Kasumi-1 (cell line): Measurements from ENCODE around the gene ABCF1.
A peak's percentile ranks its signal among the peaks of the same experiment; 100 is the strongest.
"Not testable (repeated sequence)": the region's sequence is repeated elsewhere in the genome, so short reads cannot be mapped to it uniquely, and the experiment has no call there.

Experiments used
- DNase-seq, 2 experiments: peaks; one replicate each; lab custom pipeline; 2025; lab: John Stamatoyannopoulos, UW

Gene ABCF1

DNA sequence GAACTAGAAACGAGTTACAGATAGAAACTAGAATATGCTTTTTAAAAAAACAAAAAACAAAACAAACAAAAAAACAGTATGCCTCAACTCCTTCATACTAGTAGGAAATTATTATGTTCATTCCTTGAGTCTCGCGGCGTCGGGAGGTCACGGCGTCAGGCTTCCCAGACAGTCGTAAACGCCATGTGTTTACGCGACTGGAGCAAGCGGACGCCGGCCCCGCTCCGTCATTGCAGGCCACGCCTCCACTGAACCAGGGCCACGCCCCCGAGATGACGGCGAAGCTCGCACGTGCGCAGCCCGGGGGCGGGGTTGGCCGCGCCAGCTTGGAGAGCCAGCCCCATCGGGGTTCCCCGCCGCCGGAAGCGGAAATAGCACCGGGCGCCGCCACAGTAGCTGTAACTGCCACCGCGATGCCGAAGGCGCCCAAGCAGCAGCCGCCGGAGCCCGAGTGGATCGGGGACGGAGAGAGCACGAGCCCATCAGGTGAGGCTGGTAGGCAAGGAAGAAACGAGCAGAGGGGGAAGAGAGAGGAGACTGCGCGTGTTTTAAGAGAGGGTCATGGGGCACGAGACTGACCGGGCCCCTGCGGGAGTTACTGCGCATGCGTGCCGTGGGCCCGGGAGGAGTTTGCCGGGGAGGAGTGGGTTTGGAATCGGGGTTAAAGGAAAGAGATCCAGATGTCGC, at the start of gene ABCF1:
Gene ABCF1 (plus strand): TSS at position 368 of the 687 bp plus-strand sequence. CDS start 46 bp downstream, at position 414.
- DNase-seq, result peak; percentile 90 to 91

DNA sequence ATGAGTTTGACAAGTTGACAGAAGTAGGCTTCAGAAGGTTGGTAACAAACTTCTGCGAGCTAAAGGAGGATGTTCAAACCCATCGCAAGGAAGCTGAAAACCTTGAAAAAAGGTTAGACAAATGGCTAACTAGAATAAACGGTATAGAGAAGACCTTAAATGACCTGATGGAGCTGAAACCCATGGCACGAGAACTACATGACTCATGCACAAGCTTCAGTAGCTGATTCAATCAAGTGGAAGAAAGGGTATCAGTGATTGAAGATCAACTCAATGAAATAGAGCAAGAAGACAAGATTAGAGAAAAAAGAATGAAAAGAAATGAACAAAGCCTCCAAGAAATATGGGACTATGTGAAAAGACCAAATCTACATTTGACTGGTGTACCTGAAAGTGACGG, 49.3 kb upstream of the ABCF1 start:
- DNase-seq, result not testable (repeated sequence)

DNA sequence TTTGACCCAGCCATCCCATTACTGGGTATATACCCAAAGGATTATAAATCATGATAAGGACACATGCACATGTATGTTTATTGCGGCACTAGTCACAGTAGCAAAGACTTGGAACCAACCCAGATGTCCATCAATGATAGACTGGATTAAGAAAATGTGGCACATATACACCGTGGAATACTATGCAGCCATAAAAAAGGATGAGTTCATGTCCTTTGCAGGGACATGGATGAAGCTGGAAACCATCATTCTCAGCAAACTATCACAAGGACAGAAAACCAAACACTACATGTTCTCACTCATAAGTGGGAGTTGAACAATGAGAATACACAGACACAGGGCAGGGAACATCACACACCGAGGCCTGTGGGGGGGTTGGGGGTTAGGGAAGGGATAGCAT, 44.8 kb upstream of the ABCF1 start:
- DNase-seq, result not testable (repeated sequence)

DNA sequence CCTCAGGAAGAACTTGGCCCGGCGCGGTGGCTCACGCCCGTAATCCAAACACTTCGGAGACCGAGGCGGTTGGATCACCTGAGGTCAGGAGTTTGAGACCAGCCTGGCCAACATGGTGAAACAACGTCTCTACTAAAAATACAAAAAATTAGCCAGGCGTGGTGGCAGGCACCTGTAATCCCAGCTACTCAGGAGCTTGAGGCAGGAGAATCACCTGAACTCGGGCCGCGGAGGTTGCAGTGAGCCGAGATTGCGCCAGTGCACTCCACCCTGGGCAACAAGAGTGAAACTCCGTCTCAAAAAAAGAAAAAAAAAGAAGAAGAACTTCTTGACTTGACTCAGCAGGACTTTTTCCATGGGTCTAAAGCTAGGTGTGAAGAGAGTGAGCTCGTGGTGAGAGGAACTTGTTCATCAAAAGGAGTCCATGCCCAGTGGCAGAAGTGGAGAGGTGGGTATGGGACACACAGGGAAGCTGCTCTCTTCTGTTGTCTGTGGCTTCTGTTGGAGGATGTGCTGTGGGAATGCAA, 41.8 kb upstream of the ABCF1 start:
- not testable (repeated sequence) for DNase-seq

DNA sequence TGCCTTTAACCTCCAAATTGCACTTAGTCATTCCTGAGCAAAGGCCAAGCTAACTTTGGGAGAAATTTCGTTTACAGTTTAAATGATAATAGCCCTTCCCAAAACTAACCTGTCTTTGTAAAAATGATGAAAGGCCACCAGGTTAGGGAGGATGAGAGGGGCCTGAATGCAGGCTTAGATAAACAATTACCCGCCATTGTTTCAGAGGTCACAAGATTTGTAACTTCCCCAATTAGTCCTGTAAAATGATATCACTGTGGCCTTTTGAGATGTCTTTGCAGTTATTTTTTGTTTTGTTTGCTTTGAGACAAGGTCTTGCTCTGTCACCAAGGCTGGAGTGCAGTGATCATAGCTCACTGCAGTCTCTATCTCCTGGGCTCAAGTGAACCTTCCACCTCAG, 41.2 kb upstream of the ABCF1 start:
- peak in 1 of 2 experiments; percentile 17 for DNase-seq

DNA sequence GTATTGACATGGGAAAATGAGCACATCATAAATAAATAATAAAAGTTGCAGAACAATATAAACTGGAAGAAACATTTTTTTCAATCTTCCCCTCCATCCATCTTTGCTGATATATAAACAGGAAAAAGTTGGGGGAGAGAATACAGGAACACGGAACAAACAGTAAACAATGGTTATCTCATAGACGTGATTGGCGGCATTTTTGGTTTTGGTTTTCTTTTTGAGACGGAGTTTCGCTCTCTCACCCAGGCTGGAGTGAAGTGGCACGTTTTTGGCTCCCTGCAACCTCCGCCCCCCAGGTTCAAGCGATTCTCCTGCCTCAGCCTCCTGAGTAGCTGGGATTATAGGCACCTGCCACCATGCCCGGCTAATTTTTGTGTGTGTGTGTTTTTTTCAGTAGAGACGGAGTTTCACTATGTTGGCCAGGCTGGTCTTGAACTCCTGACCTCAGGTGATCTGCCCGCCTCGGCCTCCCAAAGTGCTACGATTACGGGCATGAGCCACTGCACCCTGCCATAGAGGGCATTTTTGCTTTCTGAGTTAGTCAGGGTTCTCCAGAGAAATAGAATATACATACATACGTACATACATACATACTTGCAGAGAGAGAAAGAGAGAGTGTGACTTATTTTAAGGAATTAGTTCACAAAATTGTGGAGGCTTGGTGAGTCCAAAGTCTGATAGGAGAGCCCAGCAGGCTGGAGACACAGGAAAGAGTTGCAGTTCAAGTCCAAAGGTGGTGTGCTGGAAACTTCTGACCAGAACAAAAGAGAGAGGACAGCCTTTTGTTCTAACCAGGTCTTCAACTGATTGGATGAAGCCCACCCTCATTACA, 37.6 kb upstream of the ABCF1 start:
- no peak for DNase-seq

DNA sequence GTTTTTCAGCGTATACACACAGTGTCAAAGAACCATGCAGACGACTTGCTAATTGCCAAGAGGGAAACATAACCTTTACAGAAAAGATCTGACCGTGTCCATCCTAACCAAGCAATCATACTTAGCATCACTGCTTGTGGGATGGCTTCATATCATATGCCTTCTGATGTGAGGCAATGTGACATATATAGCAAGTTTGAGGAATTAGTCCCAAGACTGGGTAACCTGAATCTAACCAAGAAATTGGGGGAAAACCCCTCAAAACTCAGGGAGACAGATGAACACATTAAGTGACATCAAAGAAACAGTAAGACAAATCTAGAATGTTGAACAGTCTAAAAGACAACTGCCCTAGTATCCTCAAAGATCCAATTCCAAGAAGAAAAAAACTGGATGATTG, 33.3 kb upstream of the ABCF1 start:
- DNase-seq, result no peak

DNA sequence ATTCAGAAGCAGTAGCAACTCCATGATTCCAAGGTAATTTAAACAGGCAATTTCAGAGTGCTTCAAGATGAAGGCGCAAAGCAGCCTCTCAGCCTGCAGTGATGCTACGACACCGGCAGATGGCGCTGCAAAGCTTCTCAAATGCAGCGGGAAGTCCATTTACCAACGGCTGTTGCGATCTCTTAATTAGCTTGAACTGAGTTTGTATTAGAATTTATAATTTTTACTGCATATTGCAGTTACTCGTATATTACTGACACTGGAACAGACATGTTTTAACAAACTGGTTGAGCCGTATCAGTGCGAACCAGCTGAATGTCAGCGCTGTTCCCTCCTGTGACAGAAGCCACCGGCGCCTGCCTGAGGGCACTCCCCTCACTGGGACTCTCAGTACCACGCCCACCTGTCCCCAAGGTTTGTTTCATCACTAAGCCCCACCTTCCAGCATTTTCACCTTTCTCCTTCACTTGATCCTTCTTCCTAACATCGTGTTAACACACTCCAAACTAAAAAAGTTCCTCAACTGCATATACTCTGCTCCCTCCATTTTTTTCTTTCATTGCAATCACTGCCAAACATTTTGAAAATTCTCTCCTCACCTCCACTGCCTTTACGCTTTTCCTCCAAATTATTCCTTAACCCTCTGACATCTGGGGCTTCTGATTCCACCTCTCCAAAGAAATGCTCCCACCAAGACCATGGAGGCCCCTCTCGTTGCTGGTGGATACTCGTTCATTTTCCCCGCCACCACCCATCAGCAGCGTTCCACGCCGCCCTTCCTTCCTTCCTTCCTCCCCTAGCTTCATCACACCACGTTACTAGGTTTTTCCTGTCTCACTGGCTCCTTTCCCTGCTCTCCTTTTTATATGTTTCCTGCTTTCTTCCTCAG, 29.5 kb upstream of the ABCF1 start:
- DNase-seq, result peak; percentile 69 to 83

DNA sequence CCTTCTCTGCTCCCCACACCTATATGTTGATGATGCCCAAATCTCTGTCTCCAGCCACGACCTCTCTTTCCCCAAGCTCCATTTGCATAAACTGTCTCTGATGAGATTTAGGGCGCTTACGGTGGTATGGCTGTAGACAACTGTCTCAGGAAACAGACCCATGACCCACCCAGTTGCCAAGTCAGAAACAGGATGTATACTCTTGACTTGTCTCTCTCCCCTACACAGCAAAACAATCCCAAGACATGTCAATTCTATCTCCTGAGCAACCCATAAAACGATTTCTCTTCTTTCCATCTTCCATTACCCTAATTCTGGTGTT, 28.9 kb upstream of the ABCF1 start:
- no peak for DNase-seq

DNA sequence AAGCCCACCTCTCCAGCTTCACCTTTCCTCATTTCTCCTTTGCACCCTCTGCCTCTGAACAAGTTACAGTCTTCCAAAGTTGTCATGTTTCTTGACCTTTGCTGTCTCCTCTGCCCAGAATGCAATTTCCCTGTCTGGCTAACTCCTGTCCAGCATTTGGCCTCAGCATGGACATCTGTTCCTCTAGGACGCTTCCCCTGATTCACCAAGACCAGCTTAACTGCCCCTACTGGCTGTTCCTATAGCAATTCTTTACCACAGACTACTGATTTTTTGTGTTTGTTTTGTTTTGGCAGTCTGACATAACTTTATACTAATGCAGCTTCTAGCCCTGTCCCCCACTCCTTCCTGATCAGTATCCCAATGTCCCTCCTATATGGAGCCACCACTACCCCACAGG, 28.3 kb upstream of the ABCF1 start:
- DNase-seq, result peak in 1 of 2 experiments; percentile 12

DNA sequence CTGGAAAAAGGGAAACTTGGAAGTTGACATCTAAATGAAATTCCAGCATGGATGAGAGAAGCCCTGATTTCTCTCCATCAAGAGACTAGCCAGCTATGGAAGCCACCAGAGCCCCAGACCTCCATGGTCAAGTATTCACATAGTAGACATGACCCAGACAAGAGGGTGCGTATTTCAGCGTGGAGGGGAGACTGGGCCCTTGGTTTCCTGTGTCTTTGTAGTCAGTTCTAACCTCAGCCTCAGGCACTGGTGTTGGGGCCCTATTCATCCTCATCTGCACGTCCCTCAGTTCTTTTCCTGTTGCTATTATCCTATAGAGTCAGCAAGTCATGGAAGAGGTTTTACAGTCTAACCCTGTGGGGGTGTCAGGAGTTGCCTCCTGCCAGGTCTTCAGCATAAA, 27.4 kb upstream of the ABCF1 start:
- DNase-seq, result no peak

DNA sequence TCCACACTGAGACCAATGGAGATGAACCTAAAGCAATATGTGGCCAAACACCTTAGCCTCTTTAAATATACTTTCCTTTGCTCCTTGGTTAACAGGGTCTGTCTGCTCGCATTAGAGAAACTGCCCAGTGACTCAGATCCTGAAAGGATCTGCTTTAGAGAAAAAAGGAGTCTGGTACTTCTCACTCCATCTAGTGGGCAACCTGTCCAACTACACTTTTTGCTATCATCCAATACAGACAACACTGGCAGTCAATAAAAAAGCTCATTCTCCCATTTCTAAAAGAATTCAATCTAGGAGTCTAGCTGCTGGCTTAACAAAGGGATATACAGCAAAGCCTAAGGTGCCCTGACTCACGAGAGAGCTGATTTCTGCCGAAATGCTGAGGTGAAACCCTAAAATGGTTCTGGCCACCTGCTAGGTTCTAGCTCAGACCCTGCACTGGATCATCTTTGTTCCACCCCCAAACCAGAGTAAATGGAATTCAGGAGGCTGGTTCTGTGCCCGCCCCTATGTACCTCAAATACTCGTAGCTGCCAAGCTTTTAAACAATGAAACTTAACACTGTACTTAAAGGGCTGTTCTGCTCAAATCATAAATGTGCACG, 26.5 kb upstream of the ABCF1 start:
- peak; percentile 92 for DNase-seq

DNA sequence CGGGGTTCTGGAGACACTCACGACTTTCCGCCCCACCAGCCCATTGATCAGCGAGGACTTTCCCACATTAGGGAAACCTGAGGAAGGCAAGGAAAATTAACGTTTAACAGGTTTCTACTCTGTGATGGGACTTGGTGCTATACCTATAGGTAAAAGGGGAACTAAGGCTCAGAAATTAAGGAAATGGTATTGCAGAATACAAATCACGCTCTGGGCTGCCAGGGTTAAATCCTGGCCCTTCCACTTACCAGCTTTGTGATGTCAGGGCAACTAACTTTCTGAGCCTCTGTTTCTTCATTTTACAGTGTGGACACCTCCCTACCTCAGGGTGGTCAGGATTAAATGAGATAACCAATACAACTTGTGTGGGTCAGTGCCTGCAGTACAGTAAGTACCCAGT, 23.8 kb upstream of the ABCF1 start:
- no peak for DNase-seq

DNA sequence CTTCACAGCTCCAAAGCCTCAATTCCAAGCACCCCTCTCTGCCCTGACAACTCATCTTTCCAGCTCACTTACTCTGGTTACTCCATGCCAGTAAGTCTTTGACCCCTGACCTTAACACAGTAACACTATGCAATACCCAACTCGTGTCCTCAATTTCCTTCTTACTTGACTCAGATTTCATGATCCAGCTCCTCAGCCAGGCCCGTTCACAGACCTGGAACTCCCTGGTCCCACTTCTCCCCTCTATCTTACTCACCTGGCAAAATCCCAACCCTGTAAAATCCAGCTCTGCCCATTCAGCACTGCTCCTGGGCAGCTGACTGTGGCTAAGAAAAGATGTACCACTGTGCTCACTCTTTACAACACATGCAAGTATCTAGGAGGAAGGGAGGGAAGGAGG, 22.9 kb upstream of the ABCF1 start:
- no peak for DNase-seq

DNA sequence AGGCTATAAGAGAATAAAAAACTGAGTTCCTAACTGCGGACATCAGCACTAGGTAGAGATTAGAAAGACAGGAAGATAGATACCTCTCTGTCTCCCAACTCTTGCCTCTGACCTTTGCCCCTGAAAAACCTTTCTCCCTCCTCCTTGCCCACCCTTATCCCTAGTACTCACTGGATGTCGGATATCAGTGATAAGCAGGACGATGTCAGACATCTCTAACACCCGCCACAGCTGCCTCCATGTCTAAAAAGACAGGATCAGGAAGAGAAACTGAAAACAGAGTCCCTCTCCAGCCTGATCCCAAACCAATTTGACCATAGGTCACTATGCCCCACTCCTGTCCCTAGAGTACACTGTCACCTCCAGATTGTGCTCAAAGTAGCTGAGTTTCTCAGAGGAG, 16.8 kb upstream of the ABCF1 start:
- DNase-seq, result no peak

DNA sequence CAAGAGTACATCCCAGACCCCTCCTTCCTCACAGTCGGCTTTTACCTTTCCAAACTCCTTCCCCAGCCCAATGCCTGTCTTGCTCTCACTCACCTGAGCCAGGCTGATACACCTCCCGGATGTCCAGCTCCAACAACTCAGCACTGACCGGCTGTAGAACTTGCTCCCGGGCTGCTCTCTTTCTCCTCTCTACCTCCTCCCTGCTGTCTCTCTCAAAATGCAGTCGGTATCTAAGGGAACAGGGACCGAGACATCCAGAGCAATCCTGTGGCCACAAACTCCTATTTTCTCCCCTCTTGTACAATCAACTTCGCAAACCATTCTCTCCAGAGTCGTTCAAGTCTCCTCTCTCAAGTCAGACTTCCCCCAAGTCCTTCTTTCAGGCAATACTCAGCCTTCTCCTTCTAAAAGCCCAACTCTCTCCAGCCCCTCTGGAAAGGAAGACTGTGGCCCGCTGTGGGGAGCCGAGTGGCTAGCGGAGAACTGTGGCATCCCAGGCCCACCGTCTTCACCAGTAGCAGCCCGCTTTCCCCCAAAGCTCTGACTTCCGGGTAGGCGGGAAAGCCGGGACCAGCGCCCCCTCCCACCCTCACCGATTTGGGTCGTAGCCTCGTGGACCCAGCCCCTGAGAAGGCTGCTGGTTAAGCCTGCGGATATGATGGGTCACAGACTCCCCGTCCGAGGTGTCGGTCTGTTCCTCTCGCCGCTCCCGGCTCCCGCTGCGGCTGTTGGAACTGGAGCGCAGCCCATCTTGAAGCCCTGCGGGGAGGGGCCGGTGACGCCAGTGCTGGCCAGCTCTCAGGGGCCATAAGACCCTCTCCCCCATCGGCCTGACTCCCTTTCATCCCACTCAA, 16.1 kb upstream of the ABCF1 start:
- no peak for DNase-seq

DNA sequence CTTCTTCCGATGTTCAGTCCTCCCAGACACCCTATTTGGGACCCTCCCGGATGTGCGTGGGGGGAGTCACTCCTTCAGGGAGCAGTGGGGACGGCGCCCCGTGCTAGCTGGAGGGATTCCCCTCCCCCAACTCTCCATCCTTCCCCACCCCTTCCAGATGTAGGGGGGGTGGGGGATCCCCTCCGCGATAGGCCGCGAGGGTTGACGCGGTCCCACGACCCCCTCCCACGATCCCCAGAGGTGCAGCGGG, 15.5 kb upstream of the ABCF1 start:
- DNase-seq, result no peak

DNA sequence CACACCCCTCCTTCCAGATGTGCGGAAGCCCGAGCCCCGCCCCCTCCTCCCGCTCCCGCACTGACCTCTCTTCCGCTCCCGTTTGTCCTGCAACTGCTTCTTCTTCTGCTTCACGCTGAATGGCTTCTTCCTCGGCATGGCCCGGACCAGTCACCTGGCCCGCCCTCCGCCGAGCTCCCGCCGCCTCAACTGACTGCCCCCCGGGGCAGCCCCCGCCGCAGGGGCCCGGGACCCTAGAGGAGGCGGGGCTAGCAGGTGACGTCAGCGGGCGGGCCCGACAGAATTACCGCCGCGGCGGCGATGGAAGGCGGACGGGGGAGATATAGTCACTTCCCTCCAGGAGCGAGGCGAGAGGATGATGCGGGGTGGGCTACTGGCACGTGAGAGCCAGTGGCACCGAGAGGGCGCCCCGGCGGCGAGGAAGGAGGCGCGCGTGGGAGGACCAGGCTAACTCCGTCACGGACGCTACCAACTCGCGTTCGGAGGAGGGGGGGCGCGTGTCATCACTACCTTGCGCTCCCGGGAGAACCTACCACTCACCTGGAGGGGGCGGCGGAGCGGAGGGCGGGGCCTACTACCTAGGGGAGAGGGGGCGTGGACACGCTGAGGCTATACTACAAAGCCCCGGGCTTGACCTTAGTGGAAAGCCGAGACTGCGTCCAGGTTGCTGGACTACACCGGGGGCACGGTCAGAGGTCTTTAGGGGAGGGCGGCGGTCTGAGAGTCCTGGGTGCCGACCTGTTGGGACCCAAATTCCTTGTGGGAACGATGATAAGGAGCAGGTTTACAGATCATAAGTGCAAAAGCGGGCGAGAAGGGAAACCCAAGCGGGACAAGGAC, 15.0 kb upstream of the ABCF1 start, which contains the start of gene GNL1:
Gene GNL1 (minus strand): TSS at position 424 of the 840 bp plus-strand sequence. CDS start 286 bp downstream, at position 138.
- peak; percentile 72 to 80 for DNase-seq

DNA sequence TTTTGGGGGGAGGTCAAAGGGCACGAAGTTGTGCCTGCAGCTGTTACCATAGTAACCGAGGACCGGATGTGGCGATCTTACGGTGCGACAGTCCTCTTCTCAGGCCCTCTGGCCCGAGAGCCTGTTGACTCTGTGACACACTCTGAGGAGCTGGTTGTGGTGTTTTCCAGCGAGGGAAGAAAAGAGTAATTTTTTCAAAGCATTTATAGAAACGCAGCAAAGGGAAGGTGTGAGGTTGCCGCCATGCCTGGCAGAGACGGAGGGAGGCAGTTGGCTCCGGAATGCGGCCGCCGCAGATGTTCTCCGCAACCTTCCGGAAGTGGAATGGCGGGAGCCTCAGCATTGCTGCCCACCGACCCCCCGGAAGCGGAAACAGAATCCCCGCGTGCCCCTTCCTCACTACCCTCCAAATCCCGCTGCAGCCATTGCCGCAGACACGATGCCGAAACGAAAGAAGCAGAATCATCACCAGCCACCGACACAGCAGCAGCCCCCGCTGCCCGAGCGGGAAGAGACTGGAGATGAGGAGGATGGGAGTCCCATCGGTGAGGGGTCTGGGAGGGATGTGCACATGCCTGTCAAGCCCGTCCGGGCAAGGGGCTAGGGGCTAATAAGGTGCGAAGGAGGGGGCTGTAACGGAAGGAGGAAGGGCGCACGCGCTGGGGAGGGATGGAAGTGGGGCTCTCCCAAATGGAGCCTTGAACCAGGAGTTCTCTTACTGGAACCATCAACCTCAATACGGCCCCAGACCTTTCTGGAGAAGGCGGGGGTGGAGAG, 14.1 kb upstream of the ABCF1 start, which contains the start of gene PRR3:
Gene PRR3 (plus strand): TSS at position 390 of the 777 bp plus-strand sequence. CDS start 50 bp downstream, at position 440.
- peak; percentile 86 to 91 for DNase-seq
